ENCODE measurements around the gene SHROOM2.

SHROOM2 gene

GRCh38 chrX:9864011-9864410 lies 77.8 kb downstream of the SHROOM2 start:
- DNase-seq (ENCODE audit: low read depth) = no peak

GRCh38 chrX:9865804-9866472 lies 79.7 kb downstream of the SHROOM2 start:
- DNase-seq (ENCODE audit: low read depth) = no peak

- DNase-seq (ENCODE audit: low read depth) = no peak
Observed at GRCh38 chrX:9866633-9867032, 80.4 kb downstream of the SHROOM2 start.

- no peak for DNase-seq (ENCODE audit: low read depth)
Observed at GRCh38 chrX:9867226-9867625, 81.0 kb downstream of the SHROOM2 start.

- no peak for DNase-seq (ENCODE audit: low read depth)
Observed at GRCh38 chrX:9867753-9868152, 81.5 kb downstream of the SHROOM2 start.

- DNase-seq (ENCODE audit: low read depth) = no peak
Observed at GRCh38 chrX:9871701-9872268, 85.6 kb downstream of the SHROOM2 start.

- DNase-seq (ENCODE audit: low read depth) = no peak
Observed at GRCh38 chrX:9873360-9873759, 87.1 kb downstream of the SHROOM2 start.

- DNase-seq (ENCODE audit: low read depth) = peak; percentile 1
Observed at GRCh38 chrX:9873952-9874351, 87.7 kb downstream of the SHROOM2 start.

- no peak for DNase-seq (ENCODE audit: low read depth)
Observed at GRCh38 chrX:9874483-9874882, 88.3 kb downstream of the SHROOM2 start.

GRCh38 chrX:9875801-9876200 lies 89.6 kb downstream of the SHROOM2 start:
- no peak for DNase-seq (ENCODE audit: low read depth)

GRCh38 chrX:9876201-9876600 lies 90.0 kb downstream of the SHROOM2 start:
- no peak for DNase-seq (ENCODE audit: low read depth)

GRCh38 chrX:9878146-9878820 lies 92.1 kb downstream of the SHROOM2 start:
- DNase-seq (ENCODE audit: low read depth) = no peak

GRCh38 chrX:9880237-9880636 lies 94.0 kb downstream of the SHROOM2 start:
- DNase-seq (ENCODE audit: low read depth) = no peak

- DNase-seq (ENCODE audit: low read depth) = no peak
Observed at GRCh38 chrX:9880870-9881269, 94.6 kb downstream of the SHROOM2 start.

GRCh38 chrX:9882669-9883446 lies 96.6 kb downstream of the SHROOM2 start:
- DNase-seq (ENCODE audit: low read depth) = no peak

GRCh38 chrX:9884031-9884779 lies 98.0 kb downstream of the SHROOM2 start:
- DNase-seq (ENCODE audit: low read depth) = no peak

GRCh38 chrX:9885150-9885549 lies 98.9 kb downstream of the SHROOM2 start:
- DNase-seq (ENCODE audit: low read depth) = peak; percentile 7

GRCh38 chrX:9887659-9888297 lies 101.5 kb downstream of the SHROOM2 start:
- DNase-seq (ENCODE audit: low read depth) = no peak

GRCh38 chrX:9888953-9889470 lies 102.8 kb downstream of the SHROOM2 start:
- DNase-seq (ENCODE audit: low read depth) = no peak

- DNase-seq (ENCODE audit: low read depth) = no peak
Observed at GRCh38 chrX:9890681-9891091, 104.5 kb downstream of the SHROOM2 start.

- no peak for DNase-seq (ENCODE audit: low read depth)
Observed at GRCh38 chrX:9895225-9895912, 109.1 kb downstream of the SHROOM2 start.
